Lung (tissue), 12 donors: ENCODE data around the gene HK3. TPM values are rescaled to one million over a fixed set of nuclear protein-coding genes. Genes with fewer than 3 reads are reported as not detected.

Source experiments
- ATAC-seq: fragments of 200-7000 bp; cut with Tn5 transposase; one replicate; pipeline ENCODE4 v1.9.1; 2020; ENCODE audit warnings: moderate number of reproducible peaks; ENCODE audit not compliant: insufficient read depth, low FRiP score
- DNase-seq, 3 donors: peaks; one replicate each; pipeline ENCODE4 v3.0.0-alpha.2; 2013 to 2017
- H3K27ac ChIP-seq, 2 donors: one replicate each; pipeline ENCODE4 v1.5.1; 2013; ENCODE audit warnings: mild to moderate bottlenecking in 2 of 2, moderate library complexity in 2 of 2, control low read depth in 1 of 2, inconsistent platforms in 1 of 2, low read depth in 1 of 2, low read length in 1 of 2
- H3K27me3 ChIP-seq, 3 donors: one replicate each; pipeline ENCODE4 v1.5.1; 2013; ENCODE audit warnings: low read length in 2 of 3; ENCODE audit not compliant: control insufficient read depth in 3 of 3, insufficient read depth in 3 of 3
- H3K36me3 ChIP-seq, 4 donors: one replicate each; pipeline ENCODE4 v1.5.1; 2013; ENCODE audit warnings: low read length in 4 of 4, mild to moderate bottlenecking in 1 of 4, moderate library complexity in 1 of 4; ENCODE audit not compliant: control insufficient read depth in 4 of 4, insufficient read depth in 4 of 4
- H3K4me1 ChIP-seq, 5 donors: one replicate each; pipeline ENCODE4 v1.5.1; 2013; ENCODE audit warnings: low read length in 5 of 5, mild to moderate bottlenecking in 2 of 5, moderate library complexity in 1 of 5; ENCODE audit not compliant: control insufficient read depth in 5 of 5, insufficient read depth in 5 of 5
- H3K4me3 ChIP-seq: one replicate; pipeline ENCODE4 v1.5.1; 2013; ENCODE audit warnings: mild to moderate bottlenecking, control low read depth, moderate library complexity
- H3K9ac ChIP-seq, 2 donors: one replicate each; pipeline ENCODE4 v1.5.1; 2013; ENCODE audit warnings: low read length in 2 of 2, control low read depth in 1 of 2; ENCODE audit not compliant: insufficient read depth in 1 of 2
- H3K9me3 ChIP-seq, 4 donors: one replicate each; pipeline ENCODE4 v1.5.1; 2013; ENCODE audit warnings: low read length in 3 of 4, mild to moderate bottlenecking in 1 of 4, moderate library complexity in 1 of 4; ENCODE audit not compliant: control insufficient read depth in 4 of 4, insufficient read depth in 3 of 4
- CTCF ChIP-seq: IDR thresholded peaks from 2 replicates; pipeline ENCODE4 v1.5.1; 2012; ENCODE audit warnings: mild to moderate bottlenecking; ENCODE audit errors: control extremely low read depth, extremely low read depth
- WGBS, 2 donors: extraction: QIAGEN DNeasy Blood & Tissue Kit; methylation state at CpG; one replicate each; pipeline ENCODE4 v1.1.7; 2013; 5-methylcytosine and 5-hydroxymethylcytosine counted together
- polyA plus RNA-seq, 2 donors: library from polyadenylated mRNA; stranded (reverse); fragments of 200-250 nt; gene quantifications; one replicate each; pipeline ENCODE4 v1.2.1, GENCODE V29; 2013
- total RNA-seq, 2 donors: library from RNA; depleted of rRNA in 1 of 2; stranded (reverse); fragments of >200 nt in 1 of 2; gene quantifications; one replicate each; pipeline ENCODE4 v1.2.1, GENCODE V29; 2014 to 2021
- donor health status: control.
- donor health status: control.
- donor health status: Bipolar disorder and iron deficiency.
- donor health status: healthy.
- donor health status: DM: yes; HTN: yes; CAD: no.

Gene HK3
- total and polyA plus RNA-seq, 4 donors, result 9.2 to 260 (median 83.8) TPM

- Histone ChIP-seq H3K27me3 (peaks cover 0 to 14% (median 2%) of the 10 kb centered on the region in 3 donors), H3K4me1 (no peaks in the 10 kb centered on the region), H3K36me3 (no peaks in the 10 kb centered on the region), H3K9ac (no peak overlapping the region), H3K27ac (no peak overlapping the region), H3K4me3 (no peak overlapping the region), H3K9me3 (peaks cover 0 to 12% (median 0%) of the 10 kb centered on the region in 4 donors)
- no peak for TF ChIP-seq CTCF
- ATAC-seq (no peak), DNase-seq (no peak)
- 86 to 98% methylated on average over 4 of the region's 4 CpGs for WGBS, 2 donors
Measured at GRCh38 chr5:176833286-176833685, 65.9 kb downstream of the HK3 start.

- 84 to 90% methylated on average over 6 of the region's 6 CpGs for WGBS, 2 donors
- H3K27me3 ChIP-seq, result peaks cover 0 to 14% (median 2%) of the 10 kb centered on the region in 3 donors
- H3K9ac ChIP-seq, result no peak overlapping the region
- H3K4me3 ChIP-seq, result no peak overlapping the region
- H3K4me1 ChIP-seq, result no peaks in the 10 kb centered on the region
- H3K27ac ChIP-seq, result no peak overlapping the region
- H3K36me3 ChIP-seq, result no peaks in the 10 kb centered on the region
- TF ChIP-seq CTCF, result no peak
- ATAC-seq, result no peak
- no peak for DNase-seq
- H3K9me3 ChIP-seq, result peaks cover 0 to 14% (median 0%) of the 10 kb centered on the region in 4 donors
Measured at GRCh38 chr5:176832162-176832561, 67.0 kb downstream of the HK3 start.

DNA sequence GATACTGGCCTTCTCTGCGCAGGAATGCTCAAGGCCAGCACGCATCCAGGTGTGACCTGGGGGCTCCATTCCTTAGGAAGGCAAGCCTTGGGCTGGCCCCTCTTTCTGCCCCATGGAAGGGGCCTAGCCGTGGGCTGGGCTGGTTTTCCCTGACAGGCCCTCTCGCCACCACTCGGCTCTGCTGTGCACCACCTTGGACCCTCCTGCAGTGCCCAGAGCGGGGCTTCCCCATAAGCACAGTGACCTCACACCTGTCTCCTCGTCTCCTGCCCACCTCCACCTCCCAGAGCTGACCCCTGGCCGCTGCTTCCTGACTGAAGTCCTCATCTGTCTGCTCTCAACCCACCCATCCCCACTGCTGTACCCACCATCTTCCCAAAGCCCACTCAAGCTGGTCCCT lies 67.7 kb downstream of the HK3 start:
- Histone ChIP-seq H3K9ac (no peak overlapping the region), H3K4me3 (no peak overlapping the region), H3K27ac (no peak overlapping the region), H3K9me3 (peaks cover 0 to 14% (median 0%) of the 10 kb centered on the region in 4 donors), H3K27me3 (peaks cover 0 to 14% (median 2%) of the 10 kb centered on the region in 3 donors), H3K36me3 (no peaks in the 10 kb centered on the region), H3K4me1 (no peaks in the 10 kb centered on the region)
- no peak for DNase-seq
- WGBS, 2 donors, result 70 to 82% methylated on average over 8 of the region's 8 CpGs
- ATAC-seq, result no peak
- TF ChIP-seq CTCF, result no peak

GRCh38 chr5:176830995-176831423 lies 68.1 kb downstream of the HK3 start:
- peaks cover 0 to 14% (median 2%) of the 10 kb centered on the region in 3 donors for H3K27me3 ChIP-seq
- ATAC-seq, result no peak

More at GRCh38 chr5:176830995-176831423, 68.1 kb downstream of the HK3 start:
- Histone ChIP-seq H3K4me3 (no peak overlapping the region), H3K4me1 (no peaks in the 10 kb centered on the region), H3K9me3 (peaks cover 0 to 14% (median 0%) of the 10 kb centered on the region in 4 donors), H3K36me3 (no peaks in the 10 kb centered on the region), H3K9ac (no peak overlapping the region), H3K27ac (no peak overlapping the region)
- no peak for TF ChIP-seq CTCF
- WGBS, 2 donors, result 32 to 37% methylated on average over 9 of the region's 9 CpGs
- no peak for DNase-seq
